Endometrial microvascular endothelial cells (primary cell): ENCODE measurements around the gene CDC14C. TPM values are rescaled to one million over a fixed set of nuclear protein-coding genes. Genes with fewer than 3 reads are reported as not detected.

ENCODE experiments used
- in situ Hi-C: cut with HindIII; loops from 2 replicates; pipeline ENCODE4 v1.10.0; 2017; ENCODE audit warnings: low sequenced_read_pairs, low pct_unique_long_range_greater_than_20kb; ENCODE audit errors: inconsistent ontology term
- total RNA-seq: library from RNA; depleted of rRNA; stranded (reverse); fragments of >200 nt; gene quantifications from one replicate; pipeline ENCODE4 v1.2.3, GENCODE V29; 2015; ENCODE audit errors: inconsistent ontology term

Gene CDC14C
- total RNA-seq, 1 donor from 2014 or later: not detected

DNA sequence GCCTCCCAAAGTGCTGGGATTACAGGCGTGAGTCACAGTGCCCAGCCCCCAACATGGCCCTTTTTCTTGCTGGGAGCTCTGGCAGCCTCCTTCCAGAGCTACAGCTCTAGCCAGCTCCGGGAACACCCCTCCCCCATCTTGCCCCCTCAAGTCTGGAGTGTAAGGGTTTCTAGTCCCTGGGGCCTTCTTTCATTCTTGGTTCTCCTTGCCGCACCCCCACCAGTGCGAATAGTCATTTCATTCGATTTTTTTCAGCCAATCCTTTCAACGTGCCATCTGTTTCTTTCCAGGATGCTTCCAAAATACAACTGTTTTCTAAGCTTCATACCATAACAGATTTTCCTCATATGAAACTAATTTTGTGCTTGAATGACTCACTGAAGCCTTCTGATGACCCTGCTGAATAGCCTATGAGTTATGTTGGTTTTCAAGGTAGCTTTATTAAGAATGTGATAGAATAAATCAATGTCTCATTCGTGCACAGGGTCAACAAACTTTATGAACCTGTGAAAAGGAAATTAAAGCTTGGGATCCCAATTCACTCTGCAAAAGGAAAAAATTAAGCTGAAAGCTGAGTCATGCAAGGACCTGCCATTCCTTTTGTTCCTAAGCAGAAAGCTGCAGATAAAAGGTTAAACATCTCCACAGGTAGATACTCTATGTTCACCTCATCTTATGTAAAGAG, 38.6 kb downstream of the CDC14C start:
- in situ Hi-C loops: no loop called here

DNA sequence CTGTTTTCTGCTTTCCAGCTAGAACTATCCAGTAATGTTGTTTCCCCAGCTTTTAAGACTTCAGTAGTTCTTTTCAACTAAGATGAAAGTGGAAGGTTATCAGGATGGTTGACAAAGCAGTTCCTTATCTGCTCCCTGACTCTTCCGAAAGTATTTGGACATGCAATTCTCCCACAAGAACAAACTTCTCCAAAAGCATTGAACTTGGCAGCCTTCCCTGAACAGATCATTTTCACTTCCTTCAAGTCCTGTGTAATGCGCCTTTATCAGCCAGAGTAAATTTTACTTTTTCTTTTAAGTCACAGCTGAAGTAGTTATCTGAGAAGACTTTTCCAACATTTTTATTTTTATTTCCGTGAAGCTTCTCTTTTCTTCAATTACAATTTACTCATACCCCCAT, 39.7 kb downstream of the CDC14C start:
- in situ Hi-C loops: no loop called here

DNA sequence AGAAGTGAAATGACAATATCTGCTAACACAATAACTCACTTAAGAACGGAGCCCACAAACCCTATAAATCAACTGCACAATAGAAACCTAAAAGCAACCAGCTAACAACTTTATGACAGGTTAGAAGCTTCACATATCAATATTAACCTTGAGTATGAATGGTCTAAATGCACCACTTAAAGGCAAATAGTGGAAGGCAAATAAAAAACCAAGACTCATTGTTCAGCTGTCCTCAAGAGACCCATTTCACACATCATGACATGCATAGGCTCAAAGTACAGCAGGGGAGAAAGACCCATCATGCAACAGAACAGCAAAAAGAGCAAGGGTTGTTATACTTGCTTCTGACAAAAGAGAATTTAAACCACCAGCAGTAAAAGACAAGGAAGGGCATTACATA, 46.8 kb downstream of the CDC14C start:
- in situ Hi-C loops: no loop called here

DNA sequence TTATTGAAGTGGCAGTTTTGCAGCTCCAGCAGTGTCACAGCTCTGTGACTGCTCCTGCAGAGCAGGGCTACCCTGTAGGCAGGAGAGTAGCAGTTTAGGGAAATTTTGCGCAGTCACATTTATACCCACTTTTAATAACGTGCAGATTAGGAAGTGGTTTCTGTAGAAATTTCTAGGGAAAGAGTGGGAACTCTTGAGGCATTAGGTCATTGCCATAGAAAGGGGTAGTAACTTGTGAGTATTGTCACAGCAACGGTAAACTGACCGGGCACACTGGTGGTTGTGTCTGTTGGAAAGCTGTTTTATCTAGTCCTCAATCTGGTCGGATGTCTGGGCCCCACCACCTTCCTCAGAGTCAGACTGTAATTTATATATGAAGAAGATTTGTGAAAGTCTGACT, 51.9 kb downstream of the CDC14C start:
- in situ Hi-C loops: no loop called here

DNA sequence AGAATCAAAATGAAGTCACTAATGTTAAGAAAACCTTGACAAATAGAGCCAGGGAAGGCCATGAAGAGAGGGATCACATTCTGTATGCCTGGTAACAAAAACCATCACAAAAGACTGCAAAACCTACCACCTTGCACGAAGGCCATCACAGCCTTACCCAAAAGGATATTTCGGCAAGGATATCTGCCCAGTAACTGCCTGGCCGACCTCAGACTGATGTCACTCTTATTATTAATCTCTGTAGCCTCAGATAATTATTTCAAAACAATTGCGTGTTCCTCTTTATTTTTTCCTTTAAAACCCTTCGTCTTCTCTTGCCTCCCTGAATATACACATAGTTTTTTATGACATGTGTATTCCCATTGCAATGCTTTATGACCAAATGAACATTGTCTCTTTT, 52.5 kb downstream of the CDC14C start:
- in situ Hi-C loops: no loop called here
